Right lobe of liver (tissue), 4 donors: Measurements from ENCODE around the gene MARF1.

Experiments used
- POLR2A ChIP-seq: fragments of 450-650 bp; IDR thresholded peaks from one replicate; pipeline ENCODE4 v1.6.1; 2017; ENCODE audit warnings: antibody characterized with exemption, mild to moderate bottlenecking
- TF ChIP-seq, protein P1 (sequence below), 4 donors: fragments of 200-600 bp in 3 of 4; fragments of 450-650 bp in 1 of 4; IDR thresholded peaks; one replicate each; pipeline versions ENCODE4 v1.5.1 to v1.8.0; 2016 to 2022; ENCODE audit warnings: antibody characterized with exemption in 4 of 4, mild to moderate bottlenecking in 2 of 4
- donor health status: DM: no; HTN: no; CAD: no.
- donor health status: DM: no; HTN: no; CAD: no.
- donor health status: DM: no; HTN: yes; CAD: no.

DNA sequence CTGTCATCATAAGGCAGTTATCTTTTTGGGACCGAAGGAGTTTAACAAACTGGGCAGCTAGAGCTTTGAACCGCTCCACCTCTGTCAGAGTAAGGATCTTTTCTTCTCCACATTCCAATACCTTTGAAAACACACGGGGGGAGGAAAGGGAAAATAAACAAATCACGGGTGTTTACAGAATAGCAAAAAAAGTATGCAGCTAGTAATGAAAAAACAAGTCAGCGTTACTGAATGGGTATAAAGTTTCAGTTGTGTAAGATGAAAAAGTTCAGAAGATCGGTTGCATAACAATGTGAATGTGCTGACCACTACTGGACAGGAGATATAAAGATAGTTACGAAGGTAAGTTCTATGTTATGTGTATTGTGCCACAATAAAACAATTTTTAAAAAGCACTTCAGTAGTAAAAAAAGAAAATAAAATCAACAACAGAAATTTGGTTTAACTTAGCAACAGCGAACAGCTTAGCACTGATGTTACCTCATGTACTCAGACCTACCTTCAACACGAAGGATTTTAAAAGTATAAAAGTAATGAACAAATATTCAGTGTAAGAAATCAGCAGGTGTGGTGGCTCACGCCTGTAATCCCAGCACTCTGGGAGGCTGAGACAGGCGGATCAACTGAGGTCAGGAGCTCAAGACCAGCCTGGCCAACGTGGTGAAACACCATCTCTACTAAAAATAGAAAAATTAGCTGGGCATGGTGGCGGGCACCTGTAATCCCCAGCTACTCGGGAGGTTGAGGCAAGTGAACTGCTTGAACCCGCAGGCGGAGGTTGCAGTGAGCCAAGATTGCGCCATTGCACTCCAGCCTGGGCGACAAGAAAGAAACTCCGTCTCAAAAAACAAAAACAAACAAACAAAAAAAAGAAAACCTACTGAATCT is 34.3 kb downstream of the MARF1 start:
- TF ChIP-seq, protein P1, sequence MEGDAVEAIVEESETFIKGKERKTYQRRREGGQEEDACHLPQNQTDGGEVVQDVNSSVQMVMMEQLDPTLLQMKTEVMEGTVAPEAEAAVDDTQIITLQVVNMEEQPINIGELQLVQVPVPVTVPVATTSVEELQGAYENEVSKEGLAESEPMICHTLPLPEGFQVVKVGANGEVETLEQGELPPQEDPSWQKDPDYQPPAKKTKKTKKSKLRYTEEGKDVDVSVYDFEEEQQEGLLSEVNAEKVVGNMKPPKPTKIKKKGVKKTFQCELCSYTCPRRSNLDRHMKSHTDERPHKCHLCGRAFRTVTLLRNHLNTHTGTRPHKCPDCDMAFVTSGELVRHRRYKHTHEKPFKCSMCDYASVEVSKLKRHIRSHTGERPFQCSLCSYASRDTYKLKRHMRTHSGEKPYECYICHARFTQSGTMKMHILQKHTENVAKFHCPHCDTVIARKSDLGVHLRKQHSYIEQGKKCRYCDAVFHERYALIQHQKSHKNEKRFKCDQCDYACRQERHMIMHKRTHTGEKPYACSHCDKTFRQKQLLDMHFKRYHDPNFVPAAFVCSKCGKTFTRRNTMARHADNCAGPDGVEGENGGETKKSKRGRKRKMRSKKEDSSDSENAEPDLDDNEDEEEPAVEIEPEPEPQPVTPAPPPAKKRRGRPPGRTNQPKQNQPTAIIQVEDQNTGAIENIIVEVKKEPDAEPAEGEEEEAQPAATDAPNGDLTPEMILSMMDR (IDR thresholded peaks at IDR 0.05): peak in 2 of 4 donors; percentile 23 to 38
- TF ChIP-seq POLR2A: no peak
